Activated effector memory CD4-positive, alpha-beta T cell treated with Interleukin-2 at 50 U/mL for 16 hours (primary cell): Measurements from ENCODE around the gene SRCIN1.
"Not testable (repeated sequence)": the region's sequence is repeated elsewhere in the genome, so short reads cannot be mapped to it uniquely, and the experiment has no call there.

Experiments
- DNase-seq: peaks from one replicate; pipeline ENCODE4 v3.0.0-alpha.2; 2020

The SRCIN1 gene

GRCh38 chr17:38507436-38507835, 98.3 kb downstream of the SRCIN1 start:
- no peak for DNase-seq

- no peak for DNase-seq
Measured at GRCh38 chr17:38504216-38504615, 101.5 kb downstream of the SRCIN1 start.

- DNase-seq, result not testable (repeated sequence)
Measured at GRCh38 chr17:38503286-38503913, 102.4 kb downstream of the SRCIN1 start.

DNA sequence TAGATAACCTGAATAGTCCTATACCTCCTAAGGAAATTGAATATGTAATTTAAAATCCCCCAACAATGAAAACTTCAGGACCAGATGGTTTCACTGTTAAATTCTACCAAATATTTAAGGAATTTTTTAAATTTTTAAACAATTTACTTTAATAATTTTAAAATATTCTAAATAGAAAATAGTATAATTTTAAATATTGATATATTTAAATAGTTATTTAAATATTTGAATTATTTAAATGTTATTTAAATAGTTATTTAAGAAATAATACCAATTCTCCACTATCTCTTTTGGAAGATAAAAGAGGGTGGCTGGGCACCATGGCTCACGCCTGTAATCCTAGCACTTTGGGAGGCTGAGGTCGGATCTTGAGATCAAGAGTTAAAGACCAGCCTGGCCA, 104.0 kb downstream of the SRCIN1 start:
- DNase-seq, result not testable (repeated sequence)

GRCh38 chr17:38499230-38499629, 106.5 kb downstream of the SRCIN1 start:
- DNase-seq, result not testable (repeated sequence)

DNA sequence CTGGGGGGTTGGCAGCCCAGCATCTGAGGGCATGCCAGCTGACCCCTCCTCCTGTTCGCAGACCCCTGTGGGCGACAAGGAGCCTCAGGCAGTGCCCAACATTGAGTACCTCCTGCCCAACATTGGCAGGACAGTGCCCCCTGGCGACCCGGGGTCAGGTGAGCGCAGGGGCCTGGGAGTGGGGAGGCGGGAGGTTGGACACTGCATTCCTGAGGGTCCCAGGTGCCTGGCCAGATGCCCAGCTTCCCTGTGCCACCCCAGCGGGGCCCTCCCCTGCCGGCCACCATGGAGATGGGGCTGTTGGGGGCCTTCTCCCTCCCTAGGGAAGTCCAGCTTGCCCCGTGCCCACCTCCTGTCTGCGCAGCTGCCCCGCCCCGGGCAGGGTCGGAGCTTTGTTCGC, 107.4 kb downstream of the SRCIN1 start:
- DNase-seq, result no peak

- DNase-seq, result not testable (repeated sequence)
Measured at GRCh38 chr17:38497656-38498055, 108.1 kb downstream of the SRCIN1 start.

DNA sequence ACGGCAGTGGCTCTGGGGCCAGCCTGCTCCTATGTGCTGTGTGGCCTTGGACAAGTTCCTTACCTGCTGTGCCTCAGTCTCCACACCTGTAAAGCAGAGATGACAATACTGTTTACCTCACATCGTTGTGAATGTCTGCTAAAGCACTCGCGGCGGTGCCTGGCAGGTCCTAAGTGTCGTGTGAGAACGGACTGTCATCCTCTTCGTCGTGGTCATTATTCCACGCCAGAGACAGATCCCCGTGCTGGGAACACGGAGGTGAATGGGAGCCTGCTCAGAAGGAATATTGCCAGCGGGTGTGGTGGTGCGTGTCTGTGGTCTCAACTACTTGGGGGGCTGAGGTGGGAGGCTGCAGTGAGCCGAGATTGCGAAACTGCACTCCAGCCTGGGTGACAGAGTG, 111.6 kb downstream of the SRCIN1 start:
- DNase-seq, result not testable (repeated sequence)

- peak; percentile 78 for DNase-seq
Measured at GRCh38 chr17:38492067-38493040, 113.4 kb downstream of the SRCIN1 start.

GRCh38 chr17:38491346-38492066, 114.2 kb downstream of the SRCIN1 start:
- not testable (repeated sequence) for DNase-seq

DNA sequence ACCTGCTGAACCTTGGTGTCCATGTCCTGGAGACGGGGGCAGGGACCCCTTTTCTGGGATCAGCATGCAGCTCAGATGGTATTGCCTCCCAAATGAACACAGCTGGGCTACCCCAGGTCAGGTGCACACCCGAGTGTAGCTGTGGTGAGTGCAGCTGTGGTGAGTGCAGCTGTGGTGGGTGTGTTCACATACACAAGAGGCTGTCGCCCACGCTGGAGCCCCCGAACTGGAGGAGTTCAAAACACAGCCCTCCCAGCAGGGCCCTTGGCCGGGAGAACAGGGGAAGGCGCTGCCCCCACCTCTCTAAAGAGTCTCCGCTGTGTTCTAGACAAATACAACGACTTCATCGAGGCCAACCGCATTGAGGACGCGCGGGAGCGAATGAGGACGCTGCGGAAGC, 116.0 kb downstream of the SRCIN1 start:
- not testable (repeated sequence) for DNase-seq

DNA sequence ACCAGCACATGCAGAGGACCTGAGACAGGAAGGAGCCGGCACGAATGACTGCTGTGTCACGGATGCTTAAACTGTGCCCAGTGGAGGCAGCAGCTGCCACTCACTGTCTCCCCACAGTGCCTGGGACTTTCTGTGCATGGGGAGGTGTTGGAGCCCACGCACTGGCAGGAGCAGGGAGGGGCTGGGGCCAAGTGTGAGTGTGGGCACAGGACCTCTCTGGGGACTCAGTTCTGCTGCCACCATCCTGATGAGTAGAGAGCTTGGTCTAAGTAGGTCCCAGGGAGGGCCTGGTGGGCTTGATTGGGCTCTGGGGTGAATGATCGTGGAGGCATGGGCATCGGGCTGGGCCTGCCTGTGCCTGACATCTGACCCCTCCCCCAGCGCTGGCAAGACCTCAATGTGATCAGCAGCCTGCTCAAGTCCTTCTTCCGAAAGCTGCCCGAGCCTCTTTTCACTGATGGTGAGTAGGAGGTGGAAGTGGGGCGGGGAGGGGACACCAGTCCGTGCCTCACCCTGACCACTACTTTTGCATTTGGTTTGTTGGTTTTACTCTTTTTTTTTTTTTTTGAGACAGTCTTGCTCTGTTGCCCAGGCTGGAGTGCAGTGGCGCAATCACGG, 120.0 kb downstream of the SRCIN1 start:
- DNase-seq, result peak; percentile 20

DNA sequence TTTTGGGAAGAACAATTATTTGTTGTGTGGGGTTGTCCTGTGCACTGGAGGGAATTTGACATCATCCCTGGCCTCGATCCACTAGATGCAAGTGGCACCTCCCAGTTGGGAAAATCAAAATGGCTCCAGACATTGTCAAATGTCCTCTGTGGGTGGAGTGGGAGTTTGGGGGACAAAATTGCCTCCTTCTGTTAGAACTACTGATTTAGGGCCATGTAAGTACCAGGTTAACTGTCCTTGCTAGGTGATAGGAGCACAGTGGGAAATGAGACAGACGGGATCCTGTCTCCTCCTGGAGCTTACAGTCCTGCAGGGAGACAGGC, 120.6 kb downstream of the SRCIN1 start:
- DNase-seq, result no peak

DNA sequence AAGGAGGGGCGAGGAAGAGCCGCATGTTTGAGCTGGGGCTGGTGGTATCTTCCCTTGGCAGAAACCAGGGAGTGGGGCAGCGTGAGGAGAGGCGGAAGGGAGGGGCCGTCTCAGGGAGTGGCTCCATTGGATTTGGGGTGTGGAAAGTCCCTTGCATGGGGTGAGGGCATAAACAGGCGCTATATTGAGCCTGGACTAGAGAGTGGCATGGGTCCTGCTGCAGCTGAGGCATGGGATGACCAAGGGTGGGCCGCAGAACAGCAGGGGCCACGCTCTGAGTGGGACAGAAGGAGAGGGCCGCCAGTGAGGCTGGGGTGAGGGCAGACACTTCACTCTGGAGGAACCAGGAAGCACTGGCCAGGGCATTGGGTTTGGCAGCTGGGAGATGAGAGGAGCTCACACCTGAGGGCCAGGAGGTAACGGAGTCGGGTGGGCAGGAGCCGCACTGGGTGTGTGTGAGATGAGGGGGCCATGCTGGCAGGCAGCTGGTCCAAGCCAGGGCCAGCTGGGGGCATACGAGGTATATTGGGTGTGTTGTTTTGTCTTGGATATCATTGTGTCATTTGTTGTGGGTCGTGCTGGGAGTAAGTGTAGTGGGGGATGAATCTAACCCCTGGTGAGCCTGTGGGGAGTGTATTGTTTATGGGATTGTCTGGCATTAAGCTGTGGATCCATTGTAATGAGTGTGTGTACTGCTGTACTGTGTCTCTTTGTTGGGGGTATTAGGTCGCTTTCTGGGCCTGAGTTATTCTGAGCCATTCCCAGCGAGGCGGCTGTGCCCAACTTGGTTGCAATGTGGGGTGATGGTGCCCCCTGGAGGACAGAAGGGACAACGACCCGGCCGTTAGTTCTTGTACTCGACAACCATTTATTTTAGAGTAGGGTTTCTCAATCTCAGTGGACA, 121.3 kb downstream of the SRCIN1 start:
- DNase-seq, result peak; percentile 35

DNA sequence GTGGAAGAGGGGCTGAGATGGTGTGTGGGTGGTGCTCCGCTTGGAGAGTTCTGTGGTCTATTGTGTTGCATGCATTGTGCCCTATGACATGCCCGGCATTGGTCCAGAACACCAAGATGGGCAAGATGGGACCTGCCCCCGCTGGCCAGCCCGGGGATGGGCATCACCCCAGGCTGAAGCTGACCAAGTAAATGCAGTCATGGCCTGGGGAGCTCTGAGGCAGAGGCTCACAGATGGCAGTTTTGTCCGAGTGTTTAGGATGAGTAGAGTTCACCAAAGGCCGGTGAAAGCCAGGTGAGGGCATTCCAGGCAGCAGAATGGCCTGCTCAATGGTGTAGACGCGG, 123.1 kb downstream of the SRCIN1 start:
- DNase-seq, result not testable (repeated sequence)

DNA sequence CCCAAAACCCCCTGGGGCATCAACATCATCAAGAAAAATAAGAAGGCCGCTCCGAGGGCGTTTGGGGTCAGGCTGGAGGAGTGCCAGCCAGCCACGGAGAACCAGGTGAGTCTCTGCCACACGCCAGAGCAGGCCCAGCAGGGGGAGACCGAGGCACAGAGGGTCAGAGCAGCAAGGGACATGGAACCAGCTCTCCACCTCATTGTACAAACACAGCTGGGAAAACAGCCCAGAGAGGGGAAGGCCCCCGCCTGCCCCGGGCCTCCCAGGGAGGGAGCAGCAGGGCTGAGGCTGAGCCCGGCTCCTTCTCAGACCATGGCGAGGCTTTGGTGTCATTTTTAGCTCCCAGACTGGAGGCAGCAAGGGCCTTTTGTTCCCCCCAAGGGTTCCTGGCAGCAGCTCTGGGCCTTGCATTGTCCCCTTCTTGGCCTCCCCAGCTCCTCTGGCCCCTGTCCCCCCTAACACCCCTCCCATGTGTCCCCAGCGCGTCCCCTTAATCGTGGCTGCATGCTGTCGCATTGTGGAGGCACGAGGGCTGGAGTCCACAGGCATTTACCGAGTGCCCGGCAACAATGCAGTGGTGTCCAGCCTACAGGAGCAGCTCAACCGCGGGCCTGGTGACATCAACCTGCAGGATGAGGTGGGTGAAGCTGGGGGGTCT, 123.6 kb downstream of the SRCIN1 start:
- DNase-seq, result not testable (repeated sequence)
